Retina (tissue), 1 donor: ENCODE measurements around the gene U2AF1.
"Not testable (repeated sequence)": the region's sequence is repeated elsewhere in the genome, so short reads cannot be mapped to it uniquely, and the experiment has no call there.

Source experiments
- DNase-seq: peaks from one replicate; pipeline ENCODE4 v3.0.0-alpha.2; 2016

The U2AF1 gene, protein sequence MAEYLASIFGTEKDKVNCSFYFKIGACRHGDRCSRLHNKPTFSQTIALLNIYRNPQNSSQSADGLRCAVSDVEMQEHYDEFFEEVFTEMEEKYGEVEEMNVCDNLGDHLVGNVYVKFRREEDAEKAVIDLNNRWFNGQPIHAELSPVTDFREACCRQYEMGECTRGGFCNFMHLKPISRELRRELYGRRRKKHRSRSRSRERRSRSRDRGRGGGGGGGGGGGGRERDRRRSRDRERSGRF

GRCh38 chr21:43106965-43107793, at the start of gene U2AF1:
Gene U2AF1, minus strand, starts transcription at chr21:43107570. Its CDS starts 76 bp downstream, at chr21:43107494.
- peak; percentile 54 for DNase-seq

- DNase-seq = not testable (repeated sequence)
These were observed 46.2 kb upstream of the U2AF1 start for GRCh38 chr21:43153601-43154000.

- not testable (repeated sequence) for DNase-seq
These were observed 42.0 kb upstream of the U2AF1 start for GRCh38 chr21:43149344-43149743.

- not testable (repeated sequence) for DNase-seq
These were observed 40.6 kb upstream of the U2AF1 start for GRCh38 chr21:43147999-43148398.

- DNase-seq = not testable (repeated sequence)
These were observed 39.3 kb upstream of the U2AF1 start for GRCh38 chr21:43146637-43147036.

DNA sequence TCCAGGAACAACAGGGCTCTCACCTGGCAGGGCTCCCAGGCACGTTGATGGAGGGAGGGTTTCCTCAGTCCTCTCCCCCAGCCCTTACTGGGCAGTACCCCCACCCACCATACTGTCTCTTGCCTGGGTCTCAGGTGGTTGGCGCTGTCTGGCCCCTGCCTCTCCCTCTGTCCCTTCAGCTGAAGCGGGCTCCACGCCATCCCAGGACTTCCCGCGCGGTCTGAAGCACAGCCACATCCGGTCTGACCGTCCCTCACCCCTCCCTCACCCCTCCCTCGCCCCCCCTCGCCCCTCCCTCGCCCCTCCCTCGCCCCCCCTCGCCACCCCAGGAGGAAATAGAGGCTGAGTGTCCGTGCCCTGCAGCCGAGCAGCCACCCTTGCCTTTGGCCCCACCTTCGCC, 34.0 kb upstream of the U2AF1 start:
- not testable (repeated sequence) for DNase-seq

GRCh38 chr21:43138944-43139343, 31.6 kb upstream of the U2AF1 start:
- DNase-seq = not testable (repeated sequence)

DNA sequence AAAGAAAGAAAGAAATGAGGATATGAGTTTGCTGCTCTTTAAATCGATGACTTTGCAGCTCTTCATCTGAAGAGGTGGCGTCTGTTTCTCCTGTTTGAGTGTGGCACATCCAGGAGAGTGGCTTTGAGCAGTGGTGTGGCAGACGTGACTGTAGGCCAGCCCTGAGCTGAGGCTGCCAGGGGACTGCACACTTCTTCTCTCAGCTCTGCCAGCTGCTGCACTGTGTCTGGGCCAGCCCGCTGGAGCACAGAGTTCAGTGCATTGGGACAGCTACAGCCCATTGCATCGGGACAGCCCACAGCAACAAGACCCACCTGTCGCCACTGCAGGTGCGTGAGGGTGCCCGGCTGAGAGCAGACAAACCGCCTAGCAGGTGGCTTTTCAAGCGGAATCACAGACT, 27.1 kb upstream of the U2AF1 start:
- DNase-seq = not testable (repeated sequence)

GRCh38 chr21:43130094-43130493, 22.7 kb upstream of the U2AF1 start:
- DNase-seq = not testable (repeated sequence)

GRCh38 chr21:43115956-43116355, 8.6 kb upstream of the U2AF1 start:
- DNase-seq = not testable (repeated sequence)

DNA sequence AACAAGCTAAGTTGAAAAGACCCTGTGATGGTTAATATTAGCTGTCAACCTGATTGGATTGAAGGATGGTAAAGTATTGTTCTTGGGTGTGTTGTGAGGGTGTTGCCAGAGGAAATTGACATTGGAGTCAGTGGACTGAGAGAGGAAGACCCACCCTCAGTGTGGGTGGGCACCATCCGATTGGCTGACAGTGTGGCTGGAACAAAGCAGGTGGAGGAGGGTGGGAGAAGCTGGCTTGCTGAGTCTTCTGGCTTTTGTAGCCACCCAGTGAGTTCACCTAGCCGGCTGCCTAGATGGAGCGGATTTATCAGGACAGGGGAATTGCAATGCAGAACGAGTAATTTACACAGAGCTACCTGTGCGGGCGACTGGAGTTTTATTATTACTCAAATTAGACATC, 7.1 kb upstream of the U2AF1 start:
- DNase-seq = not testable (repeated sequence)

DNA sequence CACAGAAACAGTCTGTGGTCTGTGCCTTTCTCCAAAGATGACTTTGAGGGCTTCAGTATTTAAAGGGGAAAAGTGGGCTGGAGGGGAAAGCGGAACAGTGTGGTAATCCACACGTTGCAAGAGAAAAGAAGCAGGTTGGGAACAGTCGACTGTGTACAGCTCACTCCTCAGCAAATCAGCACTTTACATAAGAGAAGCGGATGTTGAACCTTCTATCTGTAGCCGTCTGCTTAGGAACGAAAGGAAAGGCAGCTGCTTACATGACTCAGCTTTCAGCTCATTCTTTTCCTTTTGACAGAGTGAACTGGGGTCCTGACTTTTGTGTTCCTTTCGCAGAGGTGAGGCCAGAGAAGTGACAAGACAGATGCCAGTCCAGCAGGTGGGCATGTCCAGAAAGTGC, 1.6 kb upstream of the U2AF1 start:
- DNase-seq = not testable (repeated sequence)

- DNase-seq = not testable (repeated sequence)
These were observed 807 bp upstream of the U2AF1 start for GRCh38 chr21:43108177-43108576.

GRCh38 chr21:43107794-43108137, 396 bp upstream of the U2AF1 start:
- DNase-seq = not testable (repeated sequence)

GRCh38 chr21:43104642-43105041, 2.7 kb downstream of the U2AF1 start:
- DNase-seq = not testable (repeated sequence)

DNA sequence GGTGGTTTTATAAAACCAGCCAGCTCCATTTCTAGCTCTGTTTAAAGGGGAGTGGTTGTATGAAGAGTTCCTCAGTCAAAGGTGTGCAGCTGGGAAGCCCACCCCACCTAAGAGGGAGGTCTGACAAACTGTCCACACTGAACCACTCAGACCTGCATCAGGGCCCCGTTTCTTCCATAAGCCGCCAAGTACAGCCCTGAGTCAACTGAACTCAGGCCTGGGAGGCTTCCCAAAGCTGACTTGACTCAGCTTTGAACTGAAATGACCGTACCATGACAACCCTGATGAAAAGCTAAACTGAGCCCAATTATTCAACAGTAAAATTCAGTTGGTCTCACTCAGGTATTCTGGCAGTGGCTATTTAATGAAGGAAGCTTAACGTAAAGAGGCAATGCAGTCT, 5.1 kb downstream of the U2AF1 start:
- not testable (repeated sequence) for DNase-seq

DNA sequence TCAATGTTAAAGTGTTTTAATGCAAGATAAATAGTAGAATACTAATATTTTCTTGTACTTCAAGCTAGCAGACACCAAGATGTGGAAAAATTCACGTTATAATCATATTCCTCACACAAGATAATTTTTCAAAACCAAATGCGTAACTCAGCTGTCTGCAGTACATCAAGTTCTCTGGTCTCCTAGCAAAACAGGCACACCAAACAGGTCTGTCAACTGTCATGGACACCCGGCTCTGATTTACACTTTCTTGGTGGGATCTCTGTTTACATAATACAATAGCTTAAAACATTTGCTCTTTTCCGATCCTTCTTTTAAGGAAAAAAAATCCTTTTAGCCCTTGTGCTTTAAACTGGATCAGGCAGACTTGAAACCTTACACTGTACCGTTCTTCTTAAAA, 5.7 kb downstream of the U2AF1 start:
- not testable (repeated sequence) for DNase-seq

GRCh38 chr21:43101000-43101399, 6.4 kb downstream of the U2AF1 start:
- DNase-seq = not testable (repeated sequence)

GRCh38 chr21:43091979-43092614, 15.3 kb downstream of the U2AF1 start:
- not testable (repeated sequence) for DNase-seq

DNA sequence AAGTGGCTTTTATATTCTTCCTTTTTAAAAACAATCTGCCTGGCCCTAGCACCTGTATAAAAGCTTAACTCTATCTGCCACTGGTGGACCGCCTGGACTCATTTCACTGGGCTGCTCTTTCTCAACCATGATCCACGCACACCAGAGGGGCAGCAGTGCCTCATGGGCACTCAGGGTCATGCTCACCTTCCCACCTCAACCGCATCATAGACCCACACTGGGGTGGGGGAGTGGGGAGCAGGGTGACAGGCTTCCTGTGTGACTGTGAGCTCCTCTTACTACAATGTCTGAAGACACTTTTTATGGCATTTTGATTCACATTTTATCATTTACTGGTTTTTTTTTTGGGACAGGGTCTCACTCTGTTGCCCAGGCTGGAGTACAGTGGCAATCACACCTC, 16.4 kb downstream of the U2AF1 start:
- not testable (repeated sequence) for DNase-seq

- DNase-seq = not testable (repeated sequence)
These were observed 17.9 kb downstream of the U2AF1 start for GRCh38 chr21:43089463-43089862.

- DNase-seq = not testable (repeated sequence)
These were observed 24.6 kb downstream of the U2AF1 start for GRCh38 chr21:43082587-43083300.

- DNase-seq = not testable (repeated sequence)
These were observed 30.7 kb downstream of the U2AF1 start for GRCh38 chr21:43076643-43077042.
